Loucy (cell line): ENCODE results near the gene B4GALT1.

Source experiments
- EZH2phosphoT487 ChIP-seq: fragments of 200-600 bp; IDR thresholded peaks from 2 replicates; pipeline ENCODE4 v1.6.1; 2018; ENCODE audit warnings: antibody characterized with exemption, mild to moderate bottlenecking, moderate library complexity, borderline replicate concordance
- TF ChIP-seq, protein P1 (sequence below): fragments of 200-600 bp; sonication (generic); conservative IDR thresholded peaks from 2 replicates; pipeline ENCODE4 v1.5.1; 2014; ENCODE audit warnings: mild to moderate bottlenecking, antibody characterized with exemption, low read length

- TF ChIP-seq, protein P1, sequence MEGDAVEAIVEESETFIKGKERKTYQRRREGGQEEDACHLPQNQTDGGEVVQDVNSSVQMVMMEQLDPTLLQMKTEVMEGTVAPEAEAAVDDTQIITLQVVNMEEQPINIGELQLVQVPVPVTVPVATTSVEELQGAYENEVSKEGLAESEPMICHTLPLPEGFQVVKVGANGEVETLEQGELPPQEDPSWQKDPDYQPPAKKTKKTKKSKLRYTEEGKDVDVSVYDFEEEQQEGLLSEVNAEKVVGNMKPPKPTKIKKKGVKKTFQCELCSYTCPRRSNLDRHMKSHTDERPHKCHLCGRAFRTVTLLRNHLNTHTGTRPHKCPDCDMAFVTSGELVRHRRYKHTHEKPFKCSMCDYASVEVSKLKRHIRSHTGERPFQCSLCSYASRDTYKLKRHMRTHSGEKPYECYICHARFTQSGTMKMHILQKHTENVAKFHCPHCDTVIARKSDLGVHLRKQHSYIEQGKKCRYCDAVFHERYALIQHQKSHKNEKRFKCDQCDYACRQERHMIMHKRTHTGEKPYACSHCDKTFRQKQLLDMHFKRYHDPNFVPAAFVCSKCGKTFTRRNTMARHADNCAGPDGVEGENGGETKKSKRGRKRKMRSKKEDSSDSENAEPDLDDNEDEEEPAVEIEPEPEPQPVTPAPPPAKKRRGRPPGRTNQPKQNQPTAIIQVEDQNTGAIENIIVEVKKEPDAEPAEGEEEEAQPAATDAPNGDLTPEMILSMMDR = no peak
- no peak for TF ChIP-seq EZH2phosphoT487
Measured at GRCh38 chr9:33068991-33069390, 98.1 kb downstream of the B4GALT1 start.
